Endothelial cell of umbilical vein (primary cell): ENCODE results near the gene PMFBP1. TPM values are rescaled to one million over a fixed set of nuclear protein-coding genes. Genes with fewer than 3 reads are reported as not detected.

Experiments used
- BruUV-seq: library from RNA; stranded (reverse); fragments of 400-500 nt; replicated peaks from 2 replicates; lab custom pipeline; 2021; lab: Mats Ljungman, UMichigan
- CTCF ChIA-PET: fragments of 300-600, 350-600 bp; sonication (Branson Sonifier 250); formaldehyde crosslinking; loops from one replicate; lab custom pipeline; 2021; ENCODE audit warnings: antibody characterized with exemption, inconsistent platforms; lab: Charles Lee
- POLR2A ChIA-PET: fragments of 300-600, 350-600 bp; sonication (Branson Sonifier 250); formaldehyde crosslinking; loops from one replicate; lab custom pipeline; 2021; ENCODE audit warnings: antibody characterized with exemption, inconsistent platforms; lab: Charles Lee
- DNase-seq: peaks from one replicate; pipeline ENCODE4 v3.0.0-alpha.2; 2011; ENCODE audit warnings: low read depth, low spot score
- FAIRE-seq: peaks from 2 replicates; lab custom pipeline; 2011; peaks lifted over from hg19 to GRCh38; lab: Jason Lieb, UNC
- H2AFZ ChIP-seq: 2 replicates; pipeline ENCODE4 v1.6.0; 2012; ENCODE audit warnings: low read depth, low read length, control low read depth, inconsistent platforms
- H3K27ac ChIP-seq: 2 replicates; pipeline ENCODE4 v1.5.1; 2011; ENCODE audit warnings: low read depth, mild to moderate bottlenecking, control low read depth, low read length, moderate library complexity; ENCODE audit not compliant: insufficient read depth
- H3K27me3 ChIP-seq, 2 experiments: 2 replicates each; pipeline versions ENCODE4 v1.6.0 to v1.6.1; 2011; ENCODE audit warnings: low read length in 2 of 2, mixed read lengths in 1 of 2; ENCODE audit not compliant: control insufficient read depth in 2 of 2, insufficient read depth in 2 of 2
- H3K36me3 ChIP-seq, 2 experiments: 2 replicates in 1 of 2; 3 replicates in 1 of 2; pipeline ENCODE4 v1.5.1; 2011; ENCODE audit warnings: low read length in 2 of 2, mild to moderate bottlenecking in 1 of 2, moderate library complexity in 1 of 2; ENCODE audit not compliant: control insufficient read depth in 2 of 2, insufficient read depth in 2 of 2; ENCODE audit errors: extremely low read depth in 1 of 2
- H3K4me1 ChIP-seq: 3 replicates; pipeline ENCODE4 v1.5.1; 2011; ENCODE audit warnings: mild to moderate bottlenecking, low read length; ENCODE audit not compliant: control insufficient read depth, insufficient read depth; ENCODE audit errors: extremely low read depth
- H3K4me2 ChIP-seq: 2 replicates; pipeline ENCODE4 v1.6.1; 2011; ENCODE audit warnings: low read length, control low read depth, mixed read lengths; ENCODE audit not compliant: insufficient read depth
- H3K4me3 ChIP-seq, 3 experiments: fragments of 200-600 bp in 1 of 3; sonication (generic), shearing (Covaris generic) in 1 of 3; replicated peaks in 1 of 3; 2 replicates each; pipeline ENCODE4 v1.5.1; 2011 to 2016; ENCODE audit warnings: control low read depth in 3 of 3, low read length in 3 of 3, mild to moderate bottlenecking in 2 of 3, inconsistent platforms in 1 of 3, low read depth in 1 of 3, moderate library complexity in 1 of 3; ENCODE audit not compliant: insufficient read depth in 1 of 3
- H3K79me2 ChIP-seq: 2 replicates; pipeline ENCODE4 v1.6.0; 2012; ENCODE audit warnings: low read length, inconsistent platforms; ENCODE audit not compliant: control insufficient read depth, insufficient read depth
- H3K9ac ChIP-seq: replicated peaks from 2 replicates; pipeline ENCODE3; 2011; ENCODE audit warnings: low read length, control low read depth; ENCODE audit not compliant: insufficient read depth; ENCODE audit errors: extremely low read depth
- H3K9me1 ChIP-seq: replicated peaks from 3 replicates; pipeline ENCODE4 v1.6.0; 2011; ENCODE audit warnings: mild to moderate bottlenecking, low read length; ENCODE audit not compliant: control insufficient read depth, insufficient read depth; ENCODE audit errors: extremely low read depth
- H3K9me3 ChIP-seq: replicated peaks from 2 replicates; pipeline ENCODE4 v1.5.1; 2012; ENCODE audit warnings: low read length, inconsistent platforms; ENCODE audit not compliant: control insufficient read depth, insufficient read depth
- H4K20me1 ChIP-seq: replicated peaks from 2 replicates; pipeline ENCODE3; 2011; ENCODE audit warnings: mild to moderate bottlenecking, low read length; ENCODE audit not compliant: control insufficient read depth, insufficient read depth; ENCODE audit errors: extremely low read depth
- EZH2 ChIP-seq: IDR thresholded peaks from 2 replicates; pipeline ENCODE4 v1.6.1; 2012; ENCODE audit warnings: borderline replicate concordance, low read depth, mild to moderate bottlenecking, moderate library complexity, low read length, inconsistent platforms; ENCODE audit not compliant: severe bottlenecking
- FOS ChIP-seq: IDR thresholded peaks from 2 replicates; pipeline ENCODE4 v1.6.1; 2011; ENCODE audit warnings: mild to moderate bottlenecking, low read length, moderate library complexity, borderline replicate concordance; ENCODE audit not compliant: insufficient read depth
- GATA2 ChIP-seq: IDR thresholded peaks from 2 replicates; pipeline ENCODE4 v1.7.0; 2011; ENCODE audit warnings: low read depth, mild to moderate bottlenecking, moderate library complexity, mixed read lengths, low read length; ENCODE audit not compliant: insufficient read length, insufficient read depth
- JUN ChIP-seq: IDR thresholded peaks from 2 replicates; pipeline ENCODE4 v1.6.1; 2011; ENCODE audit warnings: borderline replicate concordance, low read depth; ENCODE audit not compliant: insufficient read length, insufficient read depth
- MYC ChIP-seq: IDR thresholded peaks from one replicate; pipeline ENCODE4 v1.6.1; 2011; ENCODE audit warnings: mild to moderate bottlenecking, low read depth, low read length
- POLR2A ChIP-seq: IDR thresholded peaks from 2 replicates; pipeline ENCODE4 v1.6.1; 2012; ENCODE audit warnings: low read depth, mild to moderate bottlenecking, control low read depth, low read length
- POLR2AphosphoS5 ChIP-seq: IDR thresholded peaks from 2 replicates; pipeline ENCODE4 v1.6.1; 2012; ENCODE audit warnings: low read depth, mild to moderate bottlenecking, control low read depth, low read length, moderate library complexity; ENCODE audit not compliant: insufficient read depth
- dilution Hi-C: fragments of 300-500 bp; cut with MboI; formaldehyde crosslinking; loops from one replicate; pipeline ENCODE4 v1.15.0; 2019; ENCODE audit warnings: low sequenced_read_pairs; ENCODE audit not compliant: extremely low pct_ligation_motif_present
- intact Hi-C: fragments of 100-400 bp; cut with micrococcal nuclease; formaldehyde crosslinking; loops from one replicate; pipeline ENCODE4 v1.10.0; 2022
- polyA plus RNA-seq, 4 experiments: library from polyadenylated mRNA; depleted of rRNA in 3 of 4; stranded (reverse) in 3 of 4; unstranded in 1 of 4; fragments of >200 nt; gene quantifications; 2 replicates each; pipeline versions ENCODE4 v1.2.1 to v1.2.3, GENCODE V29; 2011 to 2012; ENCODE audit warnings: missing spikeins in 1 of 4
- total RNA-seq: library from RNA; stranded (reverse); gene quantifications from 2 replicates; pipeline ENCODE4 v1.2.3, GENCODE V29; 2021
- TF ChIP-seq, protein P1 (sequence below): IDR thresholded peaks from 2 replicates; pipeline ENCODE4 v1.6.1; 2011; ENCODE audit not compliant: insufficient read depth, insufficient read length
- TF ChIP-seq, protein P2 (sequence below), 2 donors: IDR thresholded peaks; 1 replicate in 1 of 2; 2 replicates in 1 of 2; pipeline ENCODE4 v1.5.1; 2011; ENCODE audit warnings: low read length in 2 of 2, mild to moderate bottlenecking in 2 of 2, moderate library complexity in 2 of 2, control low read depth in 1 of 2, inconsistent platforms in 1 of 2, low read depth in 1 of 2; ENCODE audit not compliant: insufficient read depth in 1 of 2; ENCODE audit errors: extremely low read depth in 1 of 2

The PMFBP1 gene
- total and polyA plus RNA-seq, 2 donors (not counting 3 experiments of a cell fraction or from before 2014, with no cell fraction given) = 0.12 to 0.42 TPM

GRCh38 chr16:72094266-72094610 is 77.7 kb downstream of the PMFBP1 start:
- Histone ChIP-seq H2AFZ (peak overlapping the region; percentile 60), H3K9ac (peak overlapping the region; percentile 91), H3K4me3 (peak overlapping the region; percentile 59 to 98 (median 87)), H3K27ac (peak overlapping the region; percentile 80), H3K79me2 (peaks cover 60% of the 10 kb centered on the region), H3K9me3 (no peaks in the 10 kb centered on the region), H4K20me1 (no peaks in the 10 kb centered on the region), H3K4me2 (peak overlapping the region; percentile 99), H3K4me1 (peaks cover 18% of the 10 kb centered on the region), H3K36me3 (peaks cover 7 to 29% of the 10 kb centered on the region in 2 experiments), H3K27me3 (no peaks in the 10 kb centered on the region), H3K9me1 (no peaks in the 10 kb centered on the region)
- BruUV-seq = no TSS peak
- dilution Hi-C loops = no loop called here
- DNase-seq (no peak), FAIRE-seq (no peak)
- POLR2A ChIA-PET = no interaction called here
- CTCF ChIA-PET = interaction anchor here (1.1 to 1.8 kb wide), 3 partner anchors 21 to 133 kb away, joined by 4 to 8 read pairs (median 5); no protein-coding TSS in a partner anchor
- no peak for TF ChIP-seq JUN
- no peak for TF ChIP-seq EZH2
- TF ChIP-seq MYC = no peak
- no peak for TF ChIP-seq GATA2
- no peak for TF ChIP-seq FOS
- no peak for TF ChIP-seq POLR2AphosphoS5
- TF ChIP-seq, protein P1, sequence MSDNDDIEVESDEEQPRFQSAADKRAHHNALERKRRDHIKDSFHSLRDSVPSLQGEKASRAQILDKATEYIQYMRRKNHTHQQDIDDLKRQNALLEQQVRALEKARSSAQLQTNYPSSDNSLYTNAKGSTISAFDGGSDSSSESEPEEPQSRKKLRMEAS = no peak
- TF ChIP-seq, protein P2, sequence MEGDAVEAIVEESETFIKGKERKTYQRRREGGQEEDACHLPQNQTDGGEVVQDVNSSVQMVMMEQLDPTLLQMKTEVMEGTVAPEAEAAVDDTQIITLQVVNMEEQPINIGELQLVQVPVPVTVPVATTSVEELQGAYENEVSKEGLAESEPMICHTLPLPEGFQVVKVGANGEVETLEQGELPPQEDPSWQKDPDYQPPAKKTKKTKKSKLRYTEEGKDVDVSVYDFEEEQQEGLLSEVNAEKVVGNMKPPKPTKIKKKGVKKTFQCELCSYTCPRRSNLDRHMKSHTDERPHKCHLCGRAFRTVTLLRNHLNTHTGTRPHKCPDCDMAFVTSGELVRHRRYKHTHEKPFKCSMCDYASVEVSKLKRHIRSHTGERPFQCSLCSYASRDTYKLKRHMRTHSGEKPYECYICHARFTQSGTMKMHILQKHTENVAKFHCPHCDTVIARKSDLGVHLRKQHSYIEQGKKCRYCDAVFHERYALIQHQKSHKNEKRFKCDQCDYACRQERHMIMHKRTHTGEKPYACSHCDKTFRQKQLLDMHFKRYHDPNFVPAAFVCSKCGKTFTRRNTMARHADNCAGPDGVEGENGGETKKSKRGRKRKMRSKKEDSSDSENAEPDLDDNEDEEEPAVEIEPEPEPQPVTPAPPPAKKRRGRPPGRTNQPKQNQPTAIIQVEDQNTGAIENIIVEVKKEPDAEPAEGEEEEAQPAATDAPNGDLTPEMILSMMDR (IDR thresholded peaks at IDR 0.05; ENCODE audit: extremely low read depth in 1 of 2, insufficient read depth in 1 of 2, low read depth in 1 of 2, low read length in 2 of 2) = no peak
- TF ChIP-seq POLR2A = no peak
- intact Hi-C loops = loop anchor here (5.0 to 10.0 kb wide), 3 partner anchors 169 to 973 kb away; partner anchors contain the start of gene PHLPP2
